GM18868 (cell line): ENCODE results near the gene KLRC3.
"Not testable (repeated sequence)": the region's sequence is repeated elsewhere in the genome, so short reads cannot be mapped to it uniquely, and the experiment has no call there.

Experiments used
- ATAC-seq: cut with Tn5 transposase; IDR thresholded peaks from one replicate; pipeline ENCODE4 v1.9.1; 2021; ENCODE audit warnings: mild to moderate bottlenecking, moderate library complexity; ENCODE audit not compliant: unreplicated experiment

KLRC3 gene

DNA sequence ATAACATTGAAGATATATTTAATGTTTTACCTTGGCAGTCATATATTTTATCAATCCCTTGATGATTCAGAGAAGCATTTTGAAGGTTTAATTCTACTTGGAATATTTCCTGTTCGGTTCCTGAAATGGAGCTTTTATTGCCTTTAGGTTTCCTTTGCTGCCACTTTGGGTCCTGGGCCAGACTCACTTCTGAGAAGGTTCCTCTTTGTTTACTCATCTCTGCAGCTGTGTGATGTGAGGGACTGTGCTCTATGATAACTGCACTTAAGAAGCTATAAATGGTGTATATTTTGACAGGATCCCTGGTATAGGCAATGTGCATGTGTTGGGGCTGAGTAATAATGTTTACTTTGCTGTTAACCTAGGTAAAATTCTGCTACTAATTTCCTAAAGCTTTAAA, at the start of gene KLRC3:
KLRC3 (minus strand) TSS at position 262 of the 400 bp plus-strand sequence; CDS start at position 217, 45 bp downstream.
- ATAC-seq = not testable (repeated sequence)

DNA sequence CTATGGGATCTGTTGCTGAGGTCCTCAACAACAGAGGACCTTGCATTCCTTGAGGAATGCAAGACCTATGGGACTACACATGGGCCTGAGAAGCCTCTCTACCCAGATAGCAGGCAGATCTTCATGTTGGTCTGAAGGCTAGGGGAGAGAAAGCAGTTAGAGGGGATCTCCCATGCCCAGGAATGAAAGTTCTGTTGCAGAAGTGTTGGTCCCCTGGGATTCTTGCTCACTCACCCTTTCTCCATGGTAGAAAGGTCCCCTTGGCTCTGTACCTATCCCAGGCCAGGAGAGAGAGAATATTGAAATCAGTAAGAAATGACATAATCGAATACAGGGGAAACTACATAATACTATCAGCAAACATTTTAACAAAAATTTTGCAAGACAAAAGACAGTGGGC, 49.3 kb upstream of the KLRC3 start:
- ATAC-seq = no peak

DNA sequence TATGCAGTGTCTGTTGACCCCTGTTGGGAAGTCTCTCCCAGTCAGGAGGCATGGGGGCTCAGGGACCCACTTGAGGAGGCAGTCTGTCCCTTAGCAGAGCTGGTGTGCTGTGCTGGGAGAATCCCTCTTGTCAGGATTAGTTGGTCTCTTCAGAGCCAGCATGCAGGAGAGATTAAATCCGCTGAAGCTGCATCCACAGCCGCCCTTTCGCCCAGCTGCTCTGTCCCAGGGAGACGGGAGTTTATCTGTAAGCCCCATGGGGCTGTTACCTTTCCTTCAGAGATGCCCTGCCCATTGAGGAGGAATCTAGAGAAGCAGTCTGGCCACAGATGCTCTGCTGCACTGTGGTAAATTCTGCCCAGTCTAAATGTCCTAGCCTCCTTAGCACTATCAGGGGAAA, 45.9 kb upstream of the KLRC3 start:
- ATAC-seq = no peak

DNA sequence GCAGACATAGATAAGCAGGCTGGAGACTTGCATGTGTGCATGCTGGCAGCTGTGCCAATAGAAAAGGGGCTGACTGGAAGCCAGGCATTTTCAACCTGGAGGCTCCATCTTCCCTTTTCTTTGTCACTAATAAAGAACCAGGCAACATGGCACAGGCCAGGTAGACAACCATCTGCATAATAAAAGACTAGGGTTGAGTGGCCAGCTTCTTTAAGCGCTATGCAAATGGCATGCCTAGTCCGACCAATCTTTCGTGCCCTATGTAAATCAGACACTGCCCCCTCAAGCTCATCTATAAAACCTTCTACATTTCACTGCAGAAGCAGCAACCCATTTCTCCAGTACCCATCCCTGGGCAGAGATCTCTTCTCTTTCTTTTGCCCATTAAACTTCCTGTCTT, 37.4 kb upstream of the KLRC3 start:
- ATAC-seq = no peak

DNA sequence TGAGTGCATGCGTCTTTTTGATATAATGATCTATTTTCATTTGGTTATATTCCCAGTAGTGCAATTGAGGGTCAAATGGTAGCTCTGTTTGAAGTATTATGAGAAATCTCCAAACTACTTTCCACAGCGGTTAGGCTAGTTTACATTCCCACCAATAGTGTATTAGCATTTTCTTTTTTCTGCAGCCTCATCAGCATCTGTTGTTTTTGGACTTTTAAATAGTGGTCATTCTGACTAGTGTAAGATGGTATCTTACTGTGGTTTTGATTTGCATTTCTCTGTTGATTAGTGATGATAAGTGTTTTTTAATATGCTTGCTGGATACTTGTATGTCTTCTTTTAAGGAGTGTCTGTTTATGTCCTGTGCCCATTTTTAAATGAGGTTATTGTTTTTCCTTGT, 36.5 kb upstream of the KLRC3 start:
- no peak for ATAC-seq

DNA sequence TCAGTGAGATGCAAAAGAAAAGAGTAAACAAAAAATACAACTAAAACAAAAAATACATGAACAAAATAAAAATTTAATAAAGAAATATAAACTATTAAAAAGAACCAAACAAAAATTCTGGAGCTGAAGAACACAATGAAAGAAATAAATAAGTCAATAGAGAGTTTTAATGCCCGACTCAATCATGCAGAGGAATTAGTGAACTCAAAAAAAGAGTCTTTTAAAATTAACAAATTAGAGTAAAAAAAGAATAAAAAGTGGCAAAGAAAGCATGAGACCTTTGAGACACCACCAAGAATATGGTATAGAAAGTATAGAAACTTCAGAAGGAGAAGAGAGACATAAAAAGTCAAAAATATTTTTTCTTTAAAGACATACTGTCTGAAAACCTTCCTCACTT, 35.4 kb upstream of the KLRC3 start:
- ATAC-seq = no peak

DNA sequence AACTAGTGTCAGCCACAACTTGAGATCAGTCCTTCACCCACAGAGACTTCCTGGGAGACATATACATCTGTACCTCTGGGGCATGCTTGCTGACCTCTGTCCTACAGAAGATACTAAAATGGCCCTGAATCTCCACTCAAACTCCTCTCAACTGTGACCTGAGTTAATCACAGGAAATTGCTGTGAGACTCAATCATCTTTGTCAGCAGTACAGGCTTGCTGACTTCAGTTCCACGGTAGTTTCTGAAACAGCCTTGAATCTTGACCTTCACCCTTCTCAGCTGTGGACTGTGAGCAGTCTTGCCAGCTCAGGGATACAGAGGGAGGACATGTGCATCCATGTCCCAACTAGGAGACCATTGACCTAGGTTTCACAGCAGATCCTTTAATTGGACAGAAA, 34.1 kb upstream of the KLRC3 start:
- ATAC-seq = no peak

DNA sequence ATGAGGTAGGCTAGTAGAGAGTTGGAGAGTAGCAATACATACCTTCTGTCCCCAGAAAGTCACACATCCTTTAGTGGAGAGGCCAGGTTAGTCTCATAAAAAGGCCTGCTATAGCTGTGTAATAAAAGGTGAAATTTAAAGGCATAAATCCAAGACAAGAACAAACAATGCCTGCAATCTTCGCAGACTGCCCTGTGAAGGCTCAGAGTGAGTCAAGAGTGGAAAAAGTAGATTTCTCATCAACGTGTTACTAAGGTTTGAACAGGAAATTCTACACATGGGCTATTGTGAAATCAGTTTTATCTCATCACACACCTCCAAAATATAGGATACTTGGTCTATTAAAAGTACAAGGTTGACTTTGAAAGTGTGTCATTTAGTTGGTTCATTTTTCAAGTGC, 32.8 kb upstream of the KLRC3 start, which contains the start of gene KLRC1:
KLRC1 (minus strand) TSS at position 222 of the 400 bp plus-strand sequence. CDS start 2,221 bp downstream, outside the sequence.
- ATAC-seq = no peak

DNA sequence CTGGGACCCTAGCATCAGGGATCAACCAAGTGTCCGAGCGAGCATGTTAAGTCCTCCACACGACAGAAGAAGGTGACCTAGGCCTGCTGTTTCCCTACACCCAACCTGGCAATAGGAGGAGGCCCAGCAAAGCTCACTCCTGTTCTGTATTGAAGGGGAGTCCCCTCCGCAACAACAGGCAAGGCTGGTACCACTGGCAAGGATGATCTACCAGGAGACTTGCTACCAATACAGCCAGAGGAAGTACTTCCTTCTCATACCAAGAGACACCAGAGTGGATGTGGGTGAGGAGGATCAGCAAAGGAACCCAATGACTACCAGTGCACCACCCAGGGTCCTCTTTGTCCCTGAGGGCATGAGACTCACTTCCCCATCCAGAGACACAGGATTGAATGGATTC, 27.8 kb upstream of the KLRC3 start:
- ATAC-seq = no peak

DNA sequence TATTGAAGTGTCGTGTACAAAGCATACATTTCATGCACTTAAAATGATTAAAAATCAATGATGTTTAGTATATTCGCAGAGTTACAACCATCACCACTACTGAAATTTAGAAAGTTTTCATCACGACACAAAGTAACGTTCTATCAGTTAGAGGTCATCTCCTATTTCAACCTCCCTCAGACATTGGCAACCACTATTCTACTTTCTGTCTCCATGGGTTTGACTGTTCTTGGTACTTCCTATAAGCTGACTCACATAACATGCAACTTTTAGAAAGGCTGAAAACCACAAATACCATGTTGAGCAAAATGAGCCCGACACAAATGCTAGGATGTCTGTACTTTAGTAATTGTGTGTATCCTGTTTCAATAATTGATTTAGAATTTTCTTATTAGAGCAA, 25.7 kb upstream of the KLRC3 start:
- ATAC-seq = not testable (repeated sequence)

DNA sequence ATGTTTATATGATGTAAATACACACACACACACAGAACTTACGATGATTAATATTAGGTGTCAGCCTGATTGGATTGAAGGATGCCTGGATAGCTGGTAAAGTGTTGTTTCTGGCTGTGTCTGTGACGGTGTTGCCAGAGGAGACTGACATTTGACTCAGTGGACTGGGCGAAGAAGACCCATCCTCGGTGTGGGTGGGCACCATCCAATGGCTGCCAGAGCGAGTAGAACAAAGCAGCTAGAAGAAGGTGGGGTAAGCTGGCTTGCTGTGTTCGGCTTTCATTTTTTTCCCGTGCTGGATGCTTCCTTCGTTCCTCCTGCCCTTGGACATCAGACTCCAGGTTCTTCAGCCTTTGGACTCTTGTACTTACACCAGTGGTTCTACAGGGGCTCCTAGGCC, 20.7 kb upstream of the KLRC3 start:
- not testable (repeated sequence) for ATAC-seq

DNA sequence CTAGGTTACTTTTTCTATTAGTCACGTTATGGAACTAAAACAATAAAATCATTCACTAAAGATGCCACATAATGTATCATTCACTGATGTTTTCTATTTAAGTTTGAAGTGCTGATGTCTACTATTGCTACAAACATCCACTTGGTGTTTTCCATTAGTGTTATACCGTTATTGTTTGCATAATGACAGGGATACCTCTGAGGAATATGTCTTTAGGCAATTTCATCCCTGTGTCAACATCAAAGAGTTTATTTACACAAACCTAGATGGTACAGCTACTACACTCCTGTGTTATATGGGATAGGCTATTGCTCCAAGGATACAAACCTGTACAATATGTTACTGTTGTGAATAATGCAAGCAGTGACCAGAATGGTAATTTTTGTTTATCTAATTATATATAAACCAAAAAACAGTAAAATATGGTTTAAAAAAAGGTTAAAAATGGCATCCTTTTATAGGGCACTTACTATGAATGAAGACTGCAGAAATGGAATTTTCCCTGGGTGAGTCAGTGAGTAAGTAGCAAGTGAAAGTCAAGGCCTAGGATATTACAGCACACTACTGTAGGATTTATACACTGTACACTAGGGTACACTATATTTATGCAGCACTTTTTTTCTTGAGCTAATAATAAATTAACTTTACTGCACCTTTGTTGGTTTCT, 19.3 kb upstream of the KLRC3 start:
- not testable (repeated sequence) for ATAC-seq

DNA sequence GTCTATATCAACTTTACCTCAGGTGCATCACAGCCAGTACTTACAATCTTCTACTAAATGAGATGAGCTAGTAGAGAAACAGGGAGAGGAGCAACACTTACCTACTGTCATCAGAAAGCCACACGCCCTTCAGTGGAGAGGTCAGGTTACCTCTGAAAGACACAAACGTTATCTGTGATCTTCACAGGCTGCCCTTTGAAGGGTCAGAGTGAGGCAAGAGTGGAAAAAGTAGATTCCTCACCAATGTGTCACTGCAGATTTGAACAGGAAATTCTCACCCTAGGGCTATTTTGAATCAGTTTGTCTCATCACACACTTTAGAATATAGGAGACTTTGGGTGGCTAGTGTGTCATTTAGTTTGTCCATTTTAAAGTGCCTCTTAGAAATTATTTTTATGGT, 17.2 kb upstream of the KLRC3 start:
- not testable (repeated sequence) for ATAC-seq

DNA sequence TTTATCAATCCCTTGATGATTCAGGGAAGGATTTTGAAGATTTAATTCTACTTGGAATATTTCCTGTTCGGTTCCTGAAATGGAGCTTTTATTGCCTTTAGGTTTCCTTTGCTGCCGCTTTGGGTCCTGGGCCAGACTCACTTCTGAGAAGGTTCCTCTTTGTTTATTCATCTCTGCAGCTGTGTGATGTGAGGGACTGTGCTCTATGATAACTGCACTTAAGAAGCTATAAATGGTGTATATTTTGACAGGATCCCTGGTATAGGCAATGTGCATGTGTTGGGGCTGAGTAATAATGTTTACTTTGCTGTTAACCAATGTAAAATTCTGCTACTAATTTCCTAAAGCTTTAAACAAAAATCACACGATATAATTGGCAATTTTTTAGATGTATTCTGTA, 15.4 kb upstream of the KLRC3 start, which contains the start of gene KLRC2:
KLRC2 (minus strand) TSS at position 195 of the 400 bp plus-strand sequence; CDS start at position 171, 24 bp downstream.
- not testable (repeated sequence) for ATAC-seq

DNA sequence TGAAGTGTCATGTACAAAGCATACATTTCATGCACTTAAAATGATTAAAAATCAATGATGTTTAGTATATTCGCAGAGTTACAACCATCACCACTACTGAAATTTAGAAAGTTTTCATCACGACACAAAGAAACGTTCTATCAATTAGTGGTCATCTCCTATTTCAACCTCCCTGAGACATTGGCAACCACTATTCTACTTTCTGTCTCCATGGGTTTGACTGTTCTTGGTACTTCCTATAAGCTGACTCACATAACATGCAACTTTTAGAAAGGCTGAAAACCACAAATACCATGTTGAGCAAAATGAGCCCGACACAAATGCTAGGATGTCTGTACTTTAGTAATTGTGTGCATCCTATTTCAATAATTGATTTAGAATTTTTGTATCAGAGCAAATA, 10.2 kb upstream of the KLRC3 start:
- ATAC-seq = not testable (repeated sequence)

DNA sequence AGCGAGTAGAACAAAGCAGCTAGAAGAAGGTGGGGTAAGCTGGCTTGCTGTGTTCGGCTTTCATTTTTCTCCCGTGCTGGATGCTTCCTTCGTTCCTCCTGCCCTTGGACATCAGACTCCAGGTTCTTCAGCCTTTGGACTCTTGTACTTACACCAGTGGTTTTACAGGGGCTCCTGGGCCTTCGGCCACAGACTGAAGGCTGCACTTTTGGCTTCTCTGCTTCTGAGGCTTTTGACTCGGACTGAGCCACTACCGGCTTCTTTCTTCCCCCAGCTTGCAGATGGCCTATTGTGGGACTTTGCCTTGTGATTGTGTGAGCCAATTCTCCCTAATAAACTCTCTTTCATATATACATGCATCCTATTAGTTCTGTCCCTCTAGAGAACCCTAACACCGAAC, 5.5 kb upstream of the KLRC3 start:
- not testable (repeated sequence) for ATAC-seq

DNA sequence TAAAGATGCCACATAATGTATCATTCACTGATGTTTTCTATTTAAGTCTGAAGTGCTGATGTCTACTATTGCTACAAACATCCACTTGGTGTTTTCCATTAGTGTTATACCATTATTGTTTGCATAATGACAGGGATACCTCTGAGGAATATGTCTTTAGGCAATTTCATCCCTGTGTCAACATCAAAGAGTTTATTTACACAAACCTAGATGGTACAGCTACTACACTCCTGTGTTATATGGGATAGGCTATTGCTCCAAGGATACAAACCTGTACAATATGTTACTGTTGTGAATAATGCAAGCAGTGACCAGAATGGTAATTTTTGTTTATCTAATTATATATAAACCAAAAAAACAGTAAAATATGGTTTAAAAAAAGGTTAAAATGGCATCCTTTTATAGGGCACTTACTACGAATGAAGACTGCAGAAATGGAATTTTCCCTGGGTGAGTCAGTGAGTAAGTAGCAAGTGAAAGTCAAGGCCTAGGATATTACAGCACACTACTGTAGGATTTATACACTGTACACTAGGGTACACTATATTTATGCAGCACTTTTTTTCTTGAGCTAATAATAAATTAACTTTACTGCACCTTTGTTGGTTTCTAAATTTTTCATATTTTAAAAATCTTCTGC, 4.0 kb upstream of the KLRC3 start:
- ATAC-seq = not testable (repeated sequence)

DNA sequence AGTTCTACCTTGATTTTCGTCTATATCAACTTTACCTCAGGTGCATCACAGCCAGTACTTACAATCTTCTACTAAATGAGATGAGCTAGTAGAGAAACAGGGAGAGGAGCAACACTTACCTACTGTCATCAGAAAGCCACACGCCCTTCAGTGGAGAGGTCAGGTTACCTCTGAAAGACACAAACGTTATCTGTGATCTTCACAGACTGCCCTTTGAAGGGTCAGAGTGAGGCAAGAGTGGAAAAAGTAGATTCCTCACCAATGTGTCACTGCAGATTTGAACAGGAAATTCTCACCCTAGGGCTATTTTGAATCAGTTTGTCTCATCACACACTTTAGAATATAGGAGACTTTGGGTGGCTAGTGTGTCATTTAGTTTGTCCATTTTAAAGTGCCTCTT, 1.8 kb upstream of the KLRC3 start:
- not testable (repeated sequence) for ATAC-seq

DNA sequence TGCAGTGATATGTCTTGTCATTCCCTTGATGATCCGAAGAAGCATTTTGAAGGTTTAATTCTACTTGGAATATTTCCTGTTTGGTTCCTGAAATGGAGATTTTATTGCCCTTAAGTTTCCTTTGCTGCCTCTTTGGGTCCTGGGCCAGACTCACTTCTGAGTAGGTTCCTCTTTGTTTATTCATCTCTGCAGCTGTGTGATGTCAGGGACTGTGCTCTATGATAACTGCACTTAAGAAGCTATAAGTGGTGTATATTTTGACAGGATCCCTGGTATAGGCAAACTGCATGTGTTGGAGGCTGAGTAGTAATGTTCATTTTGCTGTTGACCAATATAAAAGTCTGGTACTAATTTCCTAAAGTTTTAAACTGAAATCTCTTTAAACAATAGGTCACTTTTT, 11.0 kb downstream of the KLRC3 start, which contains the start of gene KLRC4:
KLRC4 (minus strand) TSS at position 366 of the 400 bp plus-strand sequence; CDS start at position 184, 182 bp downstream.
- no peak for ATAC-seq

DNA sequence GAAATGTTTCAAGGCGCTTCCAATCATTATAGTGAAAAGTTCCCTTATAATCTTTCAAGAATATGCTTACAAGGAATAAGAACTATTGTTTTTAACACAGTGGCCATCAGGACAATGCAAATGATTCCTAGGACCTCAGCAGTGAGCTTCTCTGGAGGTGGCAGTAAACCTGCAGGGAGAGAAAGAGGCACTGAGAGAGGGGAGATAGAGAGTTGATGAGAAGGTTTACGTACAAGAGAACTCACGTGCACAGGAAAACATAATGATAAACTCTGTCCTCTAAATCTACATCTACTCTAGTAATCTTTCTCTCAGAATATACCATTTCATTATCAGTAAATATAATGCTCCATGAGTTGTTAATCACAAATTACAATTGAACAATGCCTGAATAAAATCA, 11.6 kb downstream of the KLRC3 start:
- no peak for ATAC-seq

DNA sequence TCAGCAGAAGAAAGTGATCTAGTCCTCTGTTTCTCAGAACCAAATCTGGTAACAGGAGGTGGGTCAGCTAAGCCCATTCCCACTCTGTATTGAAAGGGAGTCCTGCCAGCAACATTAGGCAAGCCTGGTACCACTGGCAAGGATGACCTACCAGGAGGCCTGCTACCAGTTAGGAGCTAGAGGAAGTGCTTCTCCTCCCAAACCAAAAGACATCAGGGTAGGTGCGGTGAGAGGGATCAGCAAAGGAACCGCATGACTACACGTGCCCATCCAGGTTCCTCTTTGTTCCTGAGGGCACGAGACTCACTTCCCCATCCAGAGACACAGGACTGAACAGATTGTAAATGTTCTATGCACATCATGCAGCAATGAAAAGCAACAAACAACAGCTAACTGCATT, 13.7 kb downstream of the KLRC3 start:
- ATAC-seq = no peak

DNA sequence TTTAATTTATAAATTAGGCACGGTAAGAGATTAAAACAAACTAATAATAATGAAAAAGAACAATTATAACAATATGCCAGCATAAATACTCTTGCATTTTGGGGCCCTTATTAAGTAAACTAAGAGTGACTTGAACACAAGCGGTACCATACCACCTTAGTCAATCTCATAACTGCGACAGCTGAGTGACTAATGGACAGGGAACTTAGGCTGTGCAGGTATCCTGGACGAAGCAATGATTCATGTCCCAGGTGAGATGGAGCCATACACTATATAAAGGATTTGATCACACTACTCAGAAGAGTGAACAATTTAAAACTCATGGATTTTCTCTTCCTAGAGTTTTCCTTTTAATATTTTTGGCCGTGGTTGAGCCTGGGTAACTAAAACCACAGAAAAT, 15.1 kb downstream of the KLRC3 start:
- no peak for ATAC-seq
